ENCODE results near the gene TERT. TPM values are rescaled to one million over a fixed set of nuclear protein-coding genes. Genes with fewer than 3 reads are reported as not detected.
A peak's percentile ranks its signal among the peaks of the same experiment; 100 is the strongest.
"Not testable (repeated sequence)": the region's sequence is repeated elsewhere in the genome, so short reads cannot be mapped to it uniquely, and the experiment has no call there.

TERT gene
- total RNA-seq (2014; rRNA removed; shearing (Covaris generic)): not detected in 2 replicates
- polyA plus RNA-seq (2016; fragmentation: Nextera tagmentation; extraction: Ambion mirVana): not detected in 2 replicates

DNA sequence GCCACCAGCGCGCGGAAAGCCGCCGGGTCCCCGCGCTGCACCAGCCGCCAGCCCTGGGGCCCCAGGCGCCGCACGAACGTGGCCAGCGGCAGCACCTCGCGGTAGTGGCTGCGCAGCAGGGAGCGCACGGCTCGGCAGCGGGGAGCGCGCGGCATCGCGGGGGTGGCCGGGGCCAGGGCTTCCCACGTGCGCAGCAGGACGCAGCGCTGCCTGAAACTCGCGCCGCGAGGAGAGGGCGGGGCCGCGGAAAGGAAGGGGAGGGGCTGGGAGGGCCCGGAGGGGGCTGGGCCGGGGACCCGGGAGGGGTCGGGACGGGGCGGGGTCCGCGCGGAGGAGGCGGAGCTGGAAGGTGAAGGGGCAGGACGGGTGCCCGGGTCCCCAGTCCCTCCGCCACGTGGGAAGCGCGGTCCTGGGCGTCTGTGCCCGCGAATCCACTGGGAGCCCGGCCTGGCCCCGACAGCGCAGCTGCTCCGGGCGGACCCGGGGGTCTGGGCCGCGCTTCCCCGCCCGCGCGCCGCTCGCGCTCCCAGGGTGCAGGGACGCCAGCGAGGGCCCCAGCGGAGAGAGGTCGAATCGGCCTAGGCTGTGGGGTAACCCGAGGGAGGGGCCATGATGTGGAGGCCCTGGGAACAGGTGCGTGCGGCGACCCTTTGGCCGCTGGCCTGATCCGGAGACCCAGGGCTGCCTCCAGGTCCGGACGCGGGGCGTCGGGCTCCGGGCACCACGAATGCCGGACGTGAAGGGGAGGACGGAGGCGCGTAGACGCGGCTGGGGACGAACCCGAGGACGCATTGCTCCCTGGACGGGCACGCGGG lies at the start of gene TERT:
Gene TERT (minus strand): TSS at position 234 of the 815 bp plus-strand sequence. CDS start 79 bp downstream, at position 155.
- no peak for TF ChIP-seq EZH2 (IDR thresholded peaks at IDR 0.05; ENCODE audit: insufficient read depth, poor library complexity, severe bottlenecking)
- no peak for TF ChIP-seq EZH2phosphoT487 (IDR thresholded peaks at IDR 0.05; ENCODE audit: insufficient read depth, low read depth)
- H2AFZ ChIP-seq: no peak within 1 kb of the TSS

DNA sequence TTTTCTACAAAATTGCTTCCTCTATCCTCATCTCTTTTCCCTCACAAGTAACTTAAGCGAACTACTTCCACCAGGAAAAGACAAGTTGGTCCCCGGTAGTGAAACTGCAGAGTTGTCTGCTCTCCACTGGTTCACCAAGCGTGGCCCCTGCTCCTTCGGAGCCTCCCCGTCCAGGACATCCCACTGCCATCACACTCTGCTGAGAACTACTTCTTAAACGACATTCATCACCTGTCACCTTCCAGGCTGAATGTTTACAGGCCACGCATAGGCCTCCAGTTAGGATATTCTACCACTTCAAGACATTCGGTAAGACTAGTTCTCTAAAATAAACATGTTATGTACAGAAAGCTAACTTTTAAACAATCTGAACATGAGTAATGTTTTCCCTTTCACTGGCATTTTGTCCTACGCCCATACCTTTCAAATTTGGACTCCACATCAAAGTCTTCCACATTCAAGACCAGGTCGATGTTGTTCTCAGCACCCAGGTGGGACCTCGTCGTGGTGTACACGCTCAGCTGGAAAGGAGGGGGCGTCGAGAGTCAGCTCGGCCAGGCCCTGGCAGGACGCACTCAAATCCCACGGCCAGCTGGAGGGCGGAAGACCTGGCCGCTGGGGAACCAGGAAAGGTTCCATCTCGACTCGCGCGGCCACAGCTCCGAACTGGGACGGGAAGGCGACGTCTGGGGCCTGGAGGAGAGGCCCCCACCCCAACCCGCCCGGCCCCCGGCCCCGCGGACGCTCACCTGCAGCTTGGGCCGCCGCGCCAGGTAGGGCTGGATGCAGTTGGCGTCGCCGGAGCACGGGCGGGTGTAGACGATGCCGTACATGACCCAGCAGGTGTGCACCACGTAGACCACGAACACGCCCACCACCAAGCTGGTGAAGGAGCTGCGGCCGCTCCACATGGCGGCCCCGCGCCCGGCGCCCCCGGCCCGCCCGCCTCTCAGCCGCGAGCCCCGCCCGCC lies 49.3 kb upstream of the TERT start:
- TF ChIP-seq EZH2phosphoT487 (IDR thresholded peaks at IDR 0.05; ENCODE audit: insufficient read depth, low read depth) (no peak), EZH2 (IDR thresholded peaks at IDR 0.05; ENCODE audit: insufficient read depth, poor library complexity, severe bottlenecking) (no peak)
- peak overlapping the region; percentile 93 for H3K4me2 ChIP-seq (ENCODE audit: unreplicated experiment)
- H3K27me3 ChIP-seq (replicated peaks; ENCODE audit: insufficient read depth): no peaks in the 10 kb centered on the region
- H3K36me3 ChIP-seq (ENCODE audit: low read depth): 0 out of 2 replicates have a peak, but pooled peaks cover 8% of the 10 kb centered on the region
- peak overlapping the region; percentile 17; the same call in 1 of the 2 replicates for H3K27ac ChIP-seq
- WGBS, 2 experiments (ENCODE audit: low coverage in 1 of 2, low lambda C conversion rate in 2 of 2, missing lambda C conversion rate in 2 of 2): 15% methylated on average over 33 of the region's 61 CpGs
- peaks cover 37% of the 10 kb centered on the region for H3K79me2 ChIP-seq (ENCODE audit: insufficient read depth)
- peak overlapping the region; percentile 50; the same call in 1 of the 2 replicates for H2AFZ ChIP-seq
- H3K4me1 ChIP-seq (ENCODE audit: insufficient read depth): peaks cover 14% of the 10 kb centered on the region
- H3K4me3 ChIP-seq: peak overlapping the region; percentile 94
- no peaks in the 10 kb centered on the region for H3F3A ChIP-seq (ENCODE audit: insufficient read depth)
- H4K20me1 ChIP-seq (ENCODE audit: insufficient read depth): no peaks in the 10 kb centered on the region
- peak; percentile 67 for DNase-seq
- in situ Hi-C loops (cut with MboI): no loop called here
- no peaks in the 10 kb centered on the region for H3K9me2 ChIP-seq (ENCODE audit: insufficient read depth)
- no peaks in the 10 kb centered on the region for H3K9me3 ChIP-seq (ENCODE audit: low read depth)
- peak overlapping the region; percentile 75 for H3K9ac ChIP-seq

More for the DNA sequence above, at the start of gene TERT:
- Histone ChIP-seq H3K9ac (no peak within 1 kb of the TSS), H3K27ac (no peak within 1 kb of the TSS), H3K4me1 (ENCODE audit: insufficient read depth) (no peaks in the 10 kb centered on the region), H3F3A (ENCODE audit: insufficient read depth) (no peaks in the 10 kb centered on the region), H3K79me2 (ENCODE audit: insufficient read depth) (no peaks in the 10 kb centered on the region), H3K9me3 (ENCODE audit: low read depth) (no peaks in the 10 kb centered on the region), H3K9me2 (ENCODE audit: insufficient read depth) (no peaks in the 10 kb centered on the region), H4K20me1 (ENCODE audit: insufficient read depth) (no peaks in the 10 kb centered on the region), H3K27me3 (replicated peaks; ENCODE audit: insufficient read depth) (peaks cover 13% of the 10 kb centered on the region), H3K36me3 (ENCODE audit: low read depth) (no peaks in the 10 kb centered on the region), H3K4me2 (ENCODE audit: unreplicated experiment) (no peak within 1 kb of the TSS), H3K4me3 (no peak within 1 kb of the TSS)
- 6 to 16% methylated on average over 19 to 70 of the region's 102 CpGs for WGBS, 2 experiments (ENCODE audit: low coverage in 1 of 2, low lambda C conversion rate in 2 of 2, missing lambda C conversion rate in 2 of 2)
- no peak for DNase-seq
- in situ Hi-C loops (cut with MboI): no loop called here

DNA sequence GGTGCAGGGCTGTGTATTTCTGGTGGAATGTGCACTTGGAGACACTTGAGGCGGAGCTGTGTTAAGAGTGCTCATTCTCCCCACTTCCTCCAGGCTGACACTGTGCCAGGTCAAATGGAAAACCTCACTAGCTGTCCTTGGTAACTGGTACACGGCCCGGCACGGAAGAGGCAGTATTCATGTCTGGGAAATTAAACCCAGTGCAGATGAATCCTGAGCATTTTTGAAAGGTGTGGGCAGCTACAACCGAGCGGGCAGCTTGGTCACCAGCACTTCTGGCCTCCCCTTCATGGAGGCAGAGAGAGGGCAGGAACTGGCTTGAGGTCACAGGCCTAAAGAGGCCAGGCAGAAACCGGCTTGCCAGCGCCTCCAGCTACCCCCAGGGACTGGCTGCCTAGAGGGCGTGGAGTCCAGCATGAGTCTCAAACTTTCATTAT lies 48.5 kb upstream of the TERT start:
- H3F3A ChIP-seq (ENCODE audit: insufficient read depth): no peaks in the 10 kb centered on the region
- H3K9me2 ChIP-seq (ENCODE audit: insufficient read depth): no peaks in the 10 kb centered on the region
- peak overlapping the region; percentile 75 for H3K9ac ChIP-seq
- no peak overlapping the region for H2AFZ ChIP-seq
- H4K20me1 ChIP-seq (ENCODE audit: insufficient read depth): no peaks in the 10 kb centered on the region
- H3K9me3 ChIP-seq (ENCODE audit: low read depth): no peaks in the 10 kb centered on the region
- TF ChIP-seq EZH2 (IDR thresholded peaks at IDR 0.05; ENCODE audit: insufficient read depth, poor library complexity, severe bottlenecking) (no peak), EZH2phosphoT487 (IDR thresholded peaks at IDR 0.05; ENCODE audit: insufficient read depth, low read depth) (no peak)
- 68 to 69% methylated on average over 9 of the region's 9 CpGs for WGBS, 2 experiments (ENCODE audit: low coverage in 1 of 2, low lambda C conversion rate in 2 of 2, missing lambda C conversion rate in 2 of 2)
- peaks cover 14% of the 10 kb centered on the region for H3K4me1 ChIP-seq (ENCODE audit: insufficient read depth)
- peak overlapping the region; percentile 94 for H3K4me3 ChIP-seq
- peak; percentile 47 for DNase-seq
- H3K27ac ChIP-seq: peak overlapping the region; percentile 17; the same call in 1 of the 2 replicates
- in situ Hi-C loops (cut with MboI): no loop called here
- H3K79me2 ChIP-seq (ENCODE audit: insufficient read depth): peaks cover 37% of the 10 kb centered on the region
- H3K36me3 ChIP-seq (ENCODE audit: low read depth): 0 out of 2 replicates have a peak, but pooled peaks cover 8% of the 10 kb centered on the region
- H3K27me3 ChIP-seq (replicated peaks; ENCODE audit: insufficient read depth): no peaks in the 10 kb centered on the region
- H3K4me2 ChIP-seq (ENCODE audit: unreplicated experiment): peak overlapping the region; percentile 93

DNA sequence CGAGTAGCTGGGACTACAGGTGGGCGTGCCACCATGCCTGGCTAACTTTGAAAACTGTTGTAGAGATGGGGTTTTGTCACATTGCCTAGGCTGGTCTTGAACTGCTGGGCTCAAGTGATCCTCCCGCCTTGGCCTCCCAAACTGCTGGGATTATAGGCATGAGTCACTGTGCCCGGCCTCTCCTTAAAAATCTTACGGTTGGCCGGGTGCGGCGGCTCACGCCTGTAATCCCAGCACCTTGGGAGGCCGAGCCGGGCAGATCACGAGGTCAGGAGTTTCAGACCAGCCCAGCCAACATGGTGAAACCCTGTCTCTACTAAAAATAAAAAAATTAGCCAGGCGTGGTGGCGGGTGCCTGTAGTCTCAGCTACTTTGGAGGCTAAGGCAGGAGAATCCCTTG lies 47.8 kb upstream of the TERT start:
- H3K9ac ChIP-seq; H3F3A ChIP-seq (ENCODE audit: insufficient read depth); H3K36me3 ChIP-seq (ENCODE audit: low read depth); H2AFZ ChIP-seq; H3K27ac ChIP-seq; in situ Hi-C loops (cut with MboI); H4K20me1 ChIP-seq (ENCODE audit: insufficient read depth); H3K4me3 ChIP-seq; H3K27me3 ChIP-seq (replicated peaks; ENCODE audit: insufficient read depth); DNase-seq; H3K4me2 ChIP-seq (ENCODE audit: unreplicated experiment); H3K9me3 ChIP-seq (ENCODE audit: low read depth); H3K9me2 ChIP-seq (ENCODE audit: insufficient read depth): not testable (repeated sequence)
- Histone ChIP-seq H3K79me2 (ENCODE audit: insufficient read depth) (peaks cover 37% of the 10 kb centered on the region), H3K4me1 (ENCODE audit: insufficient read depth) (peaks cover 14% of the 10 kb centered on the region)
- WGBS, 2 experiments (ENCODE audit: low coverage in 1 of 2, low lambda C conversion rate in 2 of 2, missing lambda C conversion rate in 2 of 2): 92 to 95% methylated on average over 14 of the region's 14 CpGs
